Erythroblast (primary cell): ENCODE measurements around the gene TMPRSS6.

ENCODE experiments used
- GATA1 ChIP-seq: IDR thresholded peaks from 2 replicates; pipeline ENCODE4 v1.6.1; 2011; ENCODE audit warnings: low read depth, mild to moderate bottlenecking, control low read depth, low read length, moderate library complexity
- POLR2A ChIP-seq: IDR thresholded peaks from 2 replicates; pipeline ENCODE4 v1.6.1; 2011; ENCODE audit warnings: mild to moderate bottlenecking, low read length

GRCh38 chr22:37070744-37071143 is 38.8 kb downstream of the TMPRSS6 start:
- TF ChIP-seq POLR2A: no peak
- no peak for TF ChIP-seq GATA1
